CD14-positive monocyte (primary cell): ENCODE data around the gene SALL2. TPM values are rescaled to one million over a fixed set of nuclear protein-coding genes. Genes with fewer than 3 reads are reported as not detected.
"Not testable (repeated sequence)": the region's sequence is repeated elsewhere in the genome, so short reads cannot be mapped to it uniquely, and the experiment has no call there.

ENCODE experiments used
- DNase-seq, 3 donors: peaks; one replicate each; pipeline ENCODE4 v3.0.0-alpha.2; 2011 to 2022
- H2AFZ ChIP-seq: 2 replicates; pipeline ENCODE4 v1.6.0; 2012; ENCODE audit warnings: mild to moderate bottlenecking, low read depth, low read length, inconsistent platforms; ENCODE audit not compliant: insufficient read depth, poor library complexity, severe bottlenecking
- H3K27ac ChIP-seq, 2 donors: 1 replicate in 1 of 2; 2 replicates in 1 of 2; pipeline ENCODE4 v1.5.1; 2012 to 2013; ENCODE audit warnings: low read length in 2 of 2, control low read depth in 1 of 2, inconsistent platforms in 1 of 2, low read depth in 1 of 2, mild to moderate bottlenecking in 1 of 2
- H3K27me3 ChIP-seq, 2 donors: one replicate each; pipeline versions ENCODE4 v1.6.0 to v1.6.1; 2011 to 2013; ENCODE audit warnings: low read length in 2 of 2; ENCODE audit not compliant: control insufficient read depth in 2 of 2, insufficient read depth in 2 of 2
- H3K36me3 ChIP-seq, 2 donors: replicated peaks in 1 of 2; 1 replicate in 1 of 2; 2 replicates in 1 of 2; pipeline versions ENCODE4 v1.5.1 to v1.6.1; 2012 to 2013; ENCODE audit warnings: low read length in 2 of 2, control low read depth in 1 of 2, inconsistent platforms in 1 of 2, mild to moderate bottlenecking in 1 of 2; ENCODE audit not compliant: insufficient read depth in 2 of 2, control insufficient read depth in 1 of 2
- H3K4me1 ChIP-seq, 2 donors: 1 replicate in 1 of 2; 2 replicates in 1 of 2; pipeline versions ENCODE4 v1.5.1 to v1.6.1; 2012 to 2013; ENCODE audit warnings: low read length in 2 of 2, control low read depth in 1 of 2, inconsistent platforms in 1 of 2, mild to moderate bottlenecking in 1 of 2, moderate library complexity in 1 of 2; ENCODE audit not compliant: insufficient read depth in 2 of 2, control insufficient read depth in 1 of 2
- H3K4me2 ChIP-seq: replicated peaks from 2 replicates; pipeline ENCODE3; 2012; ENCODE audit warnings: low read length, moderate library complexity, mild to moderate bottlenecking; ENCODE audit not compliant: poor library complexity, severe bottlenecking; ENCODE audit errors: extremely low read depth
- H3K4me3 ChIP-seq, 3 experiments: fragments of 200-600 bp in 1 of 3; sonication (generic) in 1 of 3; replicated peaks in 1 of 3; 1 replicate in 2 of 3; 2 replicates in 1 of 3; pipeline ENCODE4 v1.5.1; 2011 to 2013; ENCODE audit warnings: low read length in 3 of 3, mild to moderate bottlenecking in 3 of 3, control low read depth in 2 of 3, low read depth in 2 of 3, inconsistent platforms in 1 of 3, moderate library complexity in 1 of 3
- H3K79me2 ChIP-seq: 2 replicates; pipeline ENCODE4 v1.6.0; 2012; ENCODE audit warnings: mild to moderate bottlenecking, control low read depth, inconsistent platforms, low read length, moderate library complexity; ENCODE audit not compliant: insufficient read depth
- H3K9ac ChIP-seq: 2 replicates; pipeline ENCODE4 v1.6.0; 2017; ENCODE audit warnings: low read length, mild to moderate bottlenecking; ENCODE audit not compliant: insufficient read depth, poor library complexity, severe bottlenecking
- H3K9me3 ChIP-seq, 2 donors: replicated peaks in 1 of 2; 1 replicate in 1 of 2; 2 replicates in 1 of 2; pipeline versions ENCODE4 v1.5.1 to v1.6.1; 2012 to 2013; ENCODE audit warnings: low read length in 2 of 2, control low read depth in 1 of 2; ENCODE audit not compliant: control insufficient read depth in 1 of 2, insufficient read depth in 1 of 2
- H4K20me1 ChIP-seq: 2 replicates; pipeline ENCODE4 v1.6.0; 2012; ENCODE audit warnings: mild to moderate bottlenecking, low read length, control low read depth, moderate library complexity; ENCODE audit not compliant: insufficient read depth
- H3K27ac Mint-ChIP-seq, 7 donors: one replicate each; pipeline ENCODE4 v1.8.0; 2020; ENCODE audit warnings: mild to moderate bottlenecking in 7 of 7, mixed read lengths in 7 of 7, moderate library complexity in 6 of 7, inconsistent platforms in 2 of 7
- H3K27me3 Mint-ChIP-seq, 3 donors: one replicate each; pipeline ENCODE4 v1.8.0; 2021 to 2022; ENCODE audit warnings: low read depth in 3 of 3, mild to moderate bottlenecking in 3 of 3, mixed read lengths in 3 of 3, moderate library complexity in 3 of 3, inconsistent platforms in 1 of 3
- H3K36me3 Mint-ChIP-seq, 2 donors: one replicate each; pipeline ENCODE4 v1.8.0; 2020; ENCODE audit warnings: mixed read lengths in 2 of 2, inconsistent platforms in 1 of 2, mild to moderate bottlenecking in 1 of 2
- H3K4me1 Mint-ChIP-seq: one replicate; pipeline ENCODE4 v1.8.0; 2020; ENCODE audit warnings: mild to moderate bottlenecking, mixed read lengths
- H3K4me3 Mint-ChIP-seq, 2 donors: one replicate each; pipeline ENCODE4 v1.8.0; 2020; ENCODE audit warnings: mild to moderate bottlenecking in 2 of 2, mixed read lengths in 2 of 2, moderate library complexity in 1 of 2
- H3K9me3 Mint-ChIP-seq, 7 donors: one replicate each; pipeline ENCODE4 v1.8.0; 2020 to 2022; ENCODE audit warnings: mixed read lengths in 7 of 7, mild to moderate bottlenecking in 6 of 7, moderate library complexity in 6 of 7, inconsistent platforms in 2 of 7
- CTCF ChIP-seq: fragments of 200-600 bp; IDR thresholded peaks from one replicate; pipeline ENCODE4 v1.8.0; 2022; ENCODE audit warnings: antibody characterized with exemption, mild to moderate bottlenecking
- WGBS: methylation state at CpG from one replicate; pipeline ENCODE4 v1.1.5; 2013; ENCODE audit warnings: missing lambda C conversion rate; ENCODE audit not compliant: insufficient coverage; 5-methylcytosine and 5-hydroxymethylcytosine counted together
- intact Hi-C, 2 donors: fragments of 100-400 bp; cut with micrococcal nuclease; formaldehyde crosslinking; loops; one replicate each; pipeline versions ENCODE4 v1.15.0 to v1.15.1; 2023
- polyA plus RNA-seq, 3 donors: library from polyadenylated mRNA; depleted of rRNA in 1 of 3; unstranded in 2 of 3; stranded (reverse) in 1 of 3; fragments of 300-500 nt in 2 of 3; fragments of >200 nt in 1 of 3; fragmentation: Illumina TruSeq in 2 of 3; gene quantifications; 1 replicate in 2 of 3; 2 replicates in 1 of 3; pipeline ENCODE4 v1.2.3, GENCODE V29; 2012 to 2021

The SALL2 gene
- polyA plus RNA-seq, 3 donors = not detected

- intact Hi-C loops = no loop called here
These were observed 27.1 kb upstream of the SALL2 start for GRCh38 chr14:21553266-21553665.

GRCh38 chr14:21544588-21544987 lies 18.4 kb upstream of the SALL2 start:
- H3K36me3 ChIP-seq, H3K4me3 Mint-ChIP-seq, H3K4me1 Mint-ChIP-seq, H3K79me2 ChIP-seq, H3K27ac Mint-ChIP-seq, intact Hi-C loops, H3K9me3 Mint-ChIP-seq, H2AFZ ChIP-seq, H3K9ac ChIP-seq, H3K27me3 Mint-ChIP-seq, H3K9me3 ChIP-seq, H3K27me3 ChIP-seq, H3K4me2 ChIP-seq, H3K27ac ChIP-seq, DNase-seq, H3K4me3 ChIP-seq, H4K20me1 ChIP-seq, H3K4me1 ChIP-seq, H3K36me3 Mint-ChIP-seq: not testable (repeated sequence)
- no CpG with 5 or more reads among the region's 7 CpGs for WGBS

More at GRCh38 chr14:21553266-21553665, 27.1 kb upstream of the SALL2 start:
- no peaks in the 10 kb centered on the region for H3K9me3 ChIP-seq
- no peaks in the 10 kb centered on the region for H3K36me3 ChIP-seq
- H3K36me3 Mint-ChIP-seq = no peaks in the 10 kb centered on the region
- peaks cover 5% of the 10 kb centered on the region for H3K4me1 Mint-ChIP-seq
- H3K4me1 ChIP-seq = peaks cover 5% of the 10 kb centered on the region in 2 donors
- no peak for TF ChIP-seq CTCF
- H4K20me1 ChIP-seq = no peaks in the 10 kb centered on the region
- H3K27ac Mint-ChIP-seq = no peak overlapping the region
- no peak overlapping the region for H3K4me3 ChIP-seq
- H3K27me3 ChIP-seq = no peaks in the 10 kb centered on the region
- WGBS = no CpG with 5 or more reads among the region's 3 CpGs
- no peak for DNase-seq
- no peak overlapping the region for H2AFZ ChIP-seq
- H3K9ac ChIP-seq = no peak overlapping the region
- no peak overlapping the region for H3K4me2 ChIP-seq
- H3K9me3 Mint-ChIP-seq = no peaks in the 10 kb centered on the region
- H3K27me3 Mint-ChIP-seq = peaks cover 2 to 10% (median 4%) of the 10 kb centered on the region in 3 donors
- no peaks in the 10 kb centered on the region for H3K79me2 ChIP-seq
- no peak overlapping the region for H3K4me3 Mint-ChIP-seq
- no peak overlapping the region for H3K27ac ChIP-seq
